Measurements from ENCODE around the gene URM1.

The URM1 gene

DNA sequence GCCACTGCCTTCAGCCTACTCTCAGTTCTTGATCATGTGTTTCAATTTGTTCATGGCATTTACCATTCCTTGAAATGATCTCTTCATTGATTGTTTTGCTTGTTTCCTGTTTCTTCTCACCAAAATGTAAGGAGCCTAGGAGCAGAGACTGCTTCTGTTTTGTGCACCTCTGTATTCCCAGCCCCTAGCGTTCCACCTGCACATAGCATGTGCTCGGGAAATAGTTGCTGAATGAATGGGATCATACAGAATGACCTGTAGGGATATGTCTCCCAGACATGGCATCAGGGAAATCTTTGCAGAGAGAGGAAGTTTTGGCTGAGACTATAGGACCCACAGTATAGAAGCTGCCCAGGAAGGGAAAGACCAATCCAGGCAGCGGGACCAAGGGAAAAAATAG, 43.3 kb downstream of the URM1 start:
- no peak for DNase-seq (ENCODE audit: extremely low spot score)
- ChIA-PET CTCF (interaction anchor here (5.8 kb wide), 1 partner anchor 53 kb away, joined by 59 read pairs; no protein-coding TSS in a partner anchor), POLR2A (no interaction called here)
- TF ChIP-seq CTCF (IDR thresholded peaks at IDR 0.05; ENCODE audit: control extremely low read depth, extremely low read depth, low read depth, missing control alignments), result no peak

- DNase-seq (ENCODE audit: extremely low spot score), result no peak
- no peak for TF ChIP-seq CTCF (IDR thresholded peaks at IDR 0.05; ENCODE audit: control extremely low read depth, extremely low read depth, low read depth, missing control alignments)
- ChIA-PET CTCF (interaction anchor here (5.8 kb wide), 1 partner anchor 54 kb away, joined by 59 read pairs; no protein-coding TSS in a partner anchor), POLR2A (no interaction called here)
These were observed 44.1 kb downstream of the URM1 start for GRCh38 chr9:128415281-128415680.

DNA sequence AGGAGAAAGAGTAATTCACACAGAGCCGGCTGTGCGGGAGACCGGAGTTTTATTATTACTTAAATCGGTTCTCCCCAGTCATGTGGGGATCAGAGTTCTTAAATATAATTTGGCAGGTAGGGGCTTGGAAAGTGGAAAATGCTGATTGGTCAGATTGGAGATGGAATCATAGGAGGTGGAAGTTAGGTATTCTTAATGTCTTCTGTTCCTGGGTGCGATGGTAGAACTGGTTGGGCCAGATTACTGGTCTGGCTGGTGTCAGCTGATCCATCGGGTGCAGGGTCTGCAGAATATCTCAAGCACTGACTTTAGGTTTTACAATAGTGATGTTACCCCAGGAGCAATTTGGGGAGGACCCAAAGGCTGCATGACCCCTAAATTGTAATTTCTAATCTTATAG, 44.8 kb downstream of the URM1 start:
- POLR2A ChIA-PET, result no interaction called here
- TF ChIP-seq CTCF (IDR thresholded peaks at IDR 0.05; ENCODE audit: control extremely low read depth, extremely low read depth, low read depth, missing control alignments), result no peak
- no peak for DNase-seq (ENCODE audit: extremely low spot score)
- CTCF ChIA-PET, result interaction anchor here (5.8 kb wide), 1 partner anchor 54 kb away, joined by 59 read pairs; no protein-coding TSS in a partner anchor

DNA sequence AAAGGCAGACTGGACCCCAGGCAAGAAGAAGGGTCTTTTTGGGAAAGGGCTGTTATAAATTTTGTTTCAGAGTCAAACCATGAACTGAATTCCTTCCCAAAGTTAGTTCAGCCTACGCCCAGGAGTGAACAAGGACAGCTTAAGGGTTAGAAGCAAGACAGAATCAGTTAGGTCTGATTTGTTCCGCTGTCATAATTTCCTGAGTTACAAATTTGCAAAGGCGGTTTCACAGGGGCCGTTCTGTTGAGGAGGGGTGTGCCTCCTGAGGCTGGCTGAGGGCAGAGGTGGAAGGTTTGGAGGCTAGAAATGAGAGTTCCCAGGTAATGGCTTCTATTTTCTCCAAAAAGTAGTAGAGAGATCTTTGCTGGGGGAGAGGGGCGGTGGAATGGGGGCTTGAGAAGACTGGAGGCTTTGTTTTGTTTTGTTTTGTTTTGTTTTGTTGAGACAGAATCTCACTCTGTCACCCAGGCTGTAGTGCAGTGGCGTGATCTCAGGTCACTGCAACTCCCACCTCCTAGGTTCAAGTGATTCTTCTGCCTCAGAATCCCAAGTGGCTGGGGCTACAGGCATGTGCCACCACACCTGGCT, 45.4 kb downstream of the URM1 start:
- DNase-seq (ENCODE audit: extremely low spot score), result no peak
- ChIA-PET CTCF (interaction anchor here (5.8 kb wide), 1 partner anchor 55 kb away, joined by 59 read pairs; no protein-coding TSS in a partner anchor), POLR2A (no interaction called here)
- no peak for TF ChIP-seq CTCF (IDR thresholded peaks at IDR 0.05; ENCODE audit: control extremely low read depth, extremely low read depth, low read depth, missing control alignments)

DNA sequence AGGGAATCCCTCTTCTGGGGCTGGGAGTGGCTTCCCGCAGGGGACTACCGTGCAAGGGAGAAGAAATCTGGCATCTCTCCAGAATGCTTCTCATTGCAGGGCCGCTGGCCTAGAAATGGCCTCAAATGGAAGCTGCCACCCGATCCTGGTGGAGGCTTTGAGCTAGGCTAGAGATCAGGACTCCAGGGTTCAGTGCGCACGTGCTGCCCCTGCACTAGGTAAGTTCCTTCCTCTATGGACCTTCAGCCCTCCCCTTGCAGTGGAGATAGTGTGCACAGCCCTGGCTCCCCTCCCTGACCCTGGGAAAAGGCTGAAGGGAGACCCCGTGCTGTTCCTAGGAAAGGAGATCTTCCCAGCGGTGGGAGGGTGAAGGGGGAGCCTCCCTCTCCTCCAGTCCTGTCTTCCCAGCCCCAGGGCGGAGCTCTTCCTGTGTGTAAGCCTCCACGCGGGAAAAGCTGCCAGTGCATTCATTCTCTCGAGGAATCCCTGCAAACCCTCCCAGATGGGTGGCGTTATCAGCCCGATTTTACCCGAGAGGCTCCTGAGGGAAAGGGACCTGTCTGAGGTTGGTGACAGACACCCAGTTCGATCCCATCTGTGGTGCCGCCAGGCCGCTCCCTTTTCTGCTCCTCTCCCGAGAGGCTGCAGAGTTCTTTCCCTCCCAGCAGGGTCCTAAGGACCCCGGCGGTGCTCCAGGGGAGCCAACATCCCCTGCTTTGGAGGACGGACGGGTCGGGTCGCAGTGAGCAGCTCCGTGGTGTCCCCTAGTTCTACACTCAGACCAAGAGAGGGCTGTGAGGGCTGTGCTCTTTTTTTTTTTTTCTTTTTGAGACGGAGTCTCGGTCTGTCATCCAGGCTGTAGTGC, 48.1 kb downstream of the URM1 start:
- DNase-seq (ENCODE audit: extremely low spot score), result no peak
- ChIA-PET POLR2A (interaction anchor here (0.7 to 0.8 kb wide), 2 partner anchors 133 to 210 kb away, joined by 3 to 4 read pairs; partner anchors contain the start of gene SPTAN1), CTCF (interaction anchor here (0.7 to 7.6 kb wide), 31 partner anchors 9 to 509 kb away, joined by 3 to 49 read pairs (median 4); no protein-coding TSS in a partner anchor)
- TF ChIP-seq CTCF (IDR thresholded peaks at IDR 0.05; ENCODE audit: control extremely low read depth, extremely low read depth, low read depth, missing control alignments), result no peak

- CTCF ChIA-PET, result interaction anchor here (0.7 to 7.6 kb wide), 35 partner anchors 8 to 508 kb away, joined by 3 to 49 read pairs (median 3); partner anchors contain the start of genes ODF2 and SPOUT1
- TF ChIP-seq CTCF (IDR thresholded peaks at IDR 0.05; ENCODE audit: control extremely low read depth, extremely low read depth, low read depth, missing control alignments), result peak; percentile 82
- POLR2A ChIA-PET, result interaction anchor here (0.7 to 1.2 kb wide), 3 partner anchors 49 to 211 kb away, joined by 3 to 4 read pairs (median 3); partner anchors contain the start of genes SPTAN1 and URM1
- peak; percentile 93 for DNase-seq (ENCODE audit: extremely low spot score)
These were observed 49.0 kb downstream of the URM1 start for GRCh38 chr9:128420060-128420650.
